ENCODE data around the gene NDST4. TPM values are rescaled to one million over a fixed set of nuclear protein-coding genes. Genes with fewer than 3 reads are reported as not detected.

The NDST4 gene
- total and polyA plus RNA-seq, 4 donors: 0.65 TPM; not detected in 3

- H3K4me3 ChIP-seq: no peak overlapping the region
- ATAC-seq (ENCODE audit: insufficient read depth, low FRiP score) (no peak), DNase-seq (no peak)
- TF ChIP-seq CTCF (IDR thresholded peaks at IDR 0.05; ENCODE audit: control extremely low read depth, extremely low read depth): no peak
- WGBS, 2 donors: 59% methylated on average over 3 of the region's 3 CpGs
- no peaks in the 10 kb centered on the region for H3K27me3 ChIP-seq (ENCODE audit: control insufficient read depth in 3 of 3, insufficient read depth in 3 of 3, low read length in 2 of 3)
- H3K9me3 ChIP-seq (ENCODE audit: control insufficient read depth in 4 of 4, insufficient read depth in 3 of 4, low read length in 3 of 4): no peaks in the 10 kb centered on the region
- no peaks in the 10 kb centered on the region for H3K36me3 ChIP-seq (ENCODE audit: control insufficient read depth in 4 of 4, insufficient read depth in 4 of 4, low read length in 4 of 4)
- no peak overlapping the region for H3K9ac ChIP-seq (ENCODE audit: insufficient read depth in 1 of 2, low read length in 2 of 2)
- H3K27ac ChIP-seq (ENCODE audit: low read depth in 1 of 2, low read length in 1 of 2): no peak overlapping the region
- H3K4me1 ChIP-seq (ENCODE audit: control insufficient read depth in 5 of 5, insufficient read depth in 5 of 5, low read length in 5 of 5): no peaks in the 10 kb centered on the region
Measured at GRCh38 chr4:114783215-114783595, 330.2 kb downstream of the NDST4 start.

GRCh38 chr4:114782415-114783214 is 330.8 kb downstream of the NDST4 start:
- no peak overlapping the region for H3K27ac ChIP-seq (ENCODE audit: low read depth in 1 of 2, low read length in 1 of 2)
- H3K4me3 ChIP-seq: no peak overlapping the region
- H3K27me3 ChIP-seq (ENCODE audit: control insufficient read depth in 3 of 3, insufficient read depth in 3 of 3, low read length in 2 of 3): no peaks in the 10 kb centered on the region
- no peak for ATAC-seq (ENCODE audit: insufficient read depth, low FRiP score)
- no peak for TF ChIP-seq CTCF (IDR thresholded peaks at IDR 0.05; ENCODE audit: control extremely low read depth, extremely low read depth)
- WGBS, 2 donors: 62 to 73% methylated on average over 6 of the region's 6 CpGs
- no peaks in the 10 kb centered on the region for H3K4me1 ChIP-seq (ENCODE audit: control insufficient read depth in 5 of 5, insufficient read depth in 5 of 5, low read length in 5 of 5)
- H3K36me3 ChIP-seq (ENCODE audit: control insufficient read depth in 4 of 4, insufficient read depth in 4 of 4, low read length in 4 of 4): no peaks in the 10 kb centered on the region
- DNase-seq: no peak
- H3K9ac ChIP-seq (ENCODE audit: insufficient read depth in 1 of 2, low read length in 2 of 2): no peak overlapping the region
- H3K9me3 ChIP-seq (ENCODE audit: control insufficient read depth in 4 of 4, insufficient read depth in 3 of 4, low read length in 3 of 4): no peaks in the 10 kb centered on the region

GRCh38 chr4:114780205-114780604 is 333.2 kb downstream of the NDST4 start:
- no peaks in the 10 kb centered on the region for H3K36me3 ChIP-seq (ENCODE audit: control insufficient read depth in 4 of 4, insufficient read depth in 4 of 4, low read length in 4 of 4)
- peak; percentile 16 to 67 (median 50) for DNase-seq
- no peaks in the 10 kb centered on the region for H3K4me1 ChIP-seq (ENCODE audit: control insufficient read depth in 5 of 5, insufficient read depth in 5 of 5, low read length in 5 of 5)
- no peak for TF ChIP-seq CTCF (IDR thresholded peaks at IDR 0.05; ENCODE audit: control extremely low read depth, extremely low read depth)
- H3K9me3 ChIP-seq (ENCODE audit: control insufficient read depth in 4 of 4, insufficient read depth in 3 of 4, low read length in 3 of 4): no peaks in the 10 kb centered on the region
- H3K27ac ChIP-seq (ENCODE audit: low read depth in 1 of 2, low read length in 1 of 2): no peak overlapping the region
- no peak overlapping the region for H3K9ac ChIP-seq (ENCODE audit: insufficient read depth in 1 of 2, low read length in 2 of 2)
- ATAC-seq (ENCODE audit: insufficient read depth, low FRiP score): no peak
- H3K4me3 ChIP-seq: no peak overlapping the region
- 55 to 88% methylated on average over 1 of the region's 1 CpG for WGBS, 2 donors
- H3K27me3 ChIP-seq (ENCODE audit: control insufficient read depth in 3 of 3, insufficient read depth in 3 of 3, low read length in 2 of 3): no peaks in the 10 kb centered on the region

Small RNA genes lying within 50 kb of the gene (small RNA-seq; reads per million reads assigned to genes)
- gene RN7SL808P (ENCODE audit: low replicate concordance): not detected

All from lung (tissue), 13 donors.